ENCODE measurements around the gene TES.

The TES gene

GRCh38 chr7:116193329-116194087 is 16.8 kb upstream of the TES start:
- no peak for DNase-seq (ENCODE audit: low read depth)

GRCh38 chr7:116194115-116194514 is 16.2 kb upstream of the TES start:
- DNase-seq (ENCODE audit: low read depth): no peak

GRCh38 chr7:116195451-116195850 is 14.9 kb upstream of the TES start:
- DNase-seq (ENCODE audit: low read depth): no peak

- DNase-seq (ENCODE audit: low read depth): no peak
These were observed 13.4 kb upstream of the TES start for GRCh38 chr7:116196947-116197346.

GRCh38 chr7:116197360-116197759 is 13.0 kb upstream of the TES start:
- DNase-seq (ENCODE audit: low read depth): no peak

GRCh38 chr7:116198748-116199410 is 11.5 kb upstream of the TES start:
- DNase-seq (ENCODE audit: low read depth): no peak

- DNase-seq (ENCODE audit: low read depth): no peak
These were observed 9.4 kb upstream of the TES start for GRCh38 chr7:116200963-116201362.

- DNase-seq (ENCODE audit: low read depth): no peak
These were observed 4.2 kb upstream of the TES start for GRCh38 chr7:116206141-116206540.

- no peak for DNase-seq (ENCODE audit: low read depth)
These were observed 1.4 kb upstream of the TES start for GRCh38 chr7:116208919-116209318.

- no peak for DNase-seq (ENCODE audit: low read depth)
These were observed 723 bp upstream of the TES start for GRCh38 chr7:116209561-116210070.

GRCh38 chr7:116211006-116211912 is 920 bp downstream of the TES start:
- DNase-seq (ENCODE audit: low read depth): peak; percentile 76

GRCh38 chr7:116211913-116212596 is 1.7 kb downstream of the TES start:
- DNase-seq (ENCODE audit: low read depth): no peak

GRCh38 chr7:116212869-116213268 is 2.5 kb downstream of the TES start:
- DNase-seq (ENCODE audit: low read depth): no peak

GRCh38 chr7:116213361-116214130 is 3.2 kb downstream of the TES start:
- no peak for DNase-seq (ENCODE audit: low read depth)

- no peak for DNase-seq (ENCODE audit: low read depth)
These were observed 4.6 kb downstream of the TES start for GRCh38 chr7:116214921-116215320.

- no peak for DNase-seq (ENCODE audit: low read depth)
These were observed 5.2 kb downstream of the TES start for GRCh38 chr7:116215551-116215950.

GRCh38 chr7:116216956-116217571 is 6.7 kb downstream of the TES start:
- DNase-seq (ENCODE audit: low read depth): no peak

GRCh38 chr7:116218051-116218645 is 7.8 kb downstream of the TES start:
- DNase-seq (ENCODE audit: low read depth): no peak

- DNase-seq (ENCODE audit: low read depth): no peak
These were observed 8.4 kb downstream of the TES start for GRCh38 chr7:116218747-116219146.

GRCh38 chr7:116219288-116219687 is 8.9 kb downstream of the TES start:
- no peak for DNase-seq (ENCODE audit: low read depth)
